Transverse colon (tissue), 4 donors: ENCODE data around the gene RAE1. TPM values are rescaled to one million over a fixed set of nuclear protein-coding genes. Genes with fewer than 3 reads are reported as not detected.

ENCODE experiments used
- DNase-seq: peaks from one replicate; pipeline ENCODE4 v3.0.0-alpha.2; 2019
- H3K27ac ChIP-seq, 4 donors: fragments of 200-600 bp; sonication (generic); 2 replicates each; pipeline ENCODE4 v1.5.1; 2016 to 2018; ENCODE audit warnings: inconsistent platforms in 4 of 4
- H3K27me3 ChIP-seq: fragments of 200-600 bp; sonication (generic); 2 replicates; pipeline ENCODE4 v1.5.1; 2017; ENCODE audit warnings: inconsistent platforms
- H3K36me3 ChIP-seq, 4 donors: fragments of 200-600 bp; sonication (generic); 2 replicates each; pipeline ENCODE4 v1.5.1; 2017 to 2019; ENCODE audit warnings: inconsistent platforms in 4 of 4
- H3K4me1 ChIP-seq, 4 donors: fragments of 200-600 bp; sonication (generic); 2 replicates each; pipeline ENCODE4 v1.5.1; 2017 to 2020; ENCODE audit warnings: inconsistent platforms in 4 of 4
- H3K4me3 ChIP-seq, 4 donors: fragments of 200-600 bp; sonication (generic); 1 replicate in 1 of 4; 2 replicates in 3 of 4; pipeline versions ENCODE4 v1.5.1 to v1.6.1; 2017 to 2019; ENCODE audit warnings: inconsistent platforms in 4 of 4
- H3K9me3 ChIP-seq, 2 donors: fragments of 200-600 bp; sonication (generic); 2 replicates each; pipeline ENCODE4 v1.5.1; 2017 to 2019; ENCODE audit warnings: inconsistent platforms in 2 of 2
- EP300 ChIP-seq: sonication (generic); formaldehyde crosslinking; IDR thresholded peaks from one replicate; pipeline ENCODE4 v1.6.1; 2017; ENCODE audit warnings: antibody characterized with exemption, low read depth
- POLR2A ChIP-seq: fragments of 450-650 bp; IDR thresholded peaks from one replicate; pipeline ENCODE4 v1.6.1; 2016; ENCODE audit warnings: antibody characterized with exemption, mild to moderate bottlenecking, moderate library complexity
- POLR2AphosphoS5 ChIP-seq, 3 donors: sonication (generic); formaldehyde crosslinking; IDR thresholded peaks; one replicate each; pipeline ENCODE4 v1.6.1; 2016; ENCODE audit warnings: antibody characterized with exemption in 3 of 3
- WGBS, 2 donors: methylation state at CpG; one replicate each; pipeline ENCODE4 v1.1.5; 2018; ENCODE audit warnings: low coverage in 1 of 2; 5-methylcytosine and 5-hydroxymethylcytosine counted together
- in situ Hi-C, 4 donors: fragments of 200-750 bp; cut with MboI; loops; one replicate each; pipeline versions ENCODE4 v1.15.0 to v1.15.1; 2017; ENCODE audit warnings: low sequenced_read_pairs in 3 of 4, low pct_ligation_motif_present in 1 of 4, low pct_unique_long_range_greater_than_20kb in 1 of 4
- intact Hi-C: fragments of 100-400 bp; cut with DNase I; formaldehyde crosslinking; loops from one replicate; pipeline ENCODE4 v1.15.1; 2023; ENCODE audit warnings: low total_unique reads
- total RNA-seq, 4 donors: library from RNA; depleted of rRNA; stranded (reverse); fragments of >200 nt; gene quantifications; one replicate each; pipeline ENCODE4 v1.1.0, GENCODE V29; 2016
- TF ChIP-seq, protein P1 (sequence below), 5 experiments: fragments of 200-600 bp in 3 of 5; fragments of 450-650 bp in 2 of 5; sonication (generic) in 3 of 5; IDR thresholded peaks; 1 replicate in 2 of 5; 2 replicates in 3 of 5; pipeline ENCODE4 v1.5.1; 2016 to 2017; ENCODE audit warnings: antibody characterized with exemption in 5 of 5, inconsistent platforms in 3 of 5, mild to moderate bottlenecking in 2 of 5, moderate library complexity in 1 of 5

Gene RAE1
- total RNA-seq, 4 donors from 2014 or later: 5.6 to 29.9 (median 15.2) TPM

DNA sequence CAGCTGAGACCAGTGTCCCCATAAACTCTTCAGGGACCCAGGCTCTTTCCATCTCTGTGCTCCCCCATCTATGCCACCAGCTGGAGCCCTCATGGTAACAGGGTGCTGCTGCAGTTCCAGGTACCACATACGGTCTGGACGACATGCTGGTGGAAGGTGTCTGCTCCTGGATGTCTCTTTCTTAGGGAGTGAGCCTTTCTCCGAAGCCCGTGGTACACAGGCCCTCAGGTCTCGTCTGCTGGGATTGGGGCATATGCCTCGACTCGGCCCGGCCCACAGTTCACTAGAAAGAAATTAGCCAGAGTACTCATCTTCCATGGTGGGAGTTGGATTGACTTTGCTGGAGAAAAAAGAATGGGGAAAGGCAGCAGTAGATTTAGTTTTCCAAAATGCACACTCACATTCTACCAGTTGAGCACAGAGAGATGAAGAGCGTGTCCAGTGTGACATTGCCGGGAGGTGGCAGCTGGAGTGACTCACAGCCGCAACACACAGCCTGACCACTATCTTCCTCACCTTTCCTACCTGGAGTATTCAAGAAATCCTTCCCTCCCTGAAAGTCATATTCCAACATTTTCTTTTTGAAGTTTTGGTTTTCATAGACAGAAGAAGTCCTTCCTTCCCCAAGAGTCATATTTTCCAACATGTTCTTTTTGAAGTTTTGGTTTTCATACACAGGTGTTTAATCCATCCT is 40.1 kb upstream of the RAE1 start:
- no peak for DNase-seq
- intact Hi-C loops (no loop called here), in situ Hi-C loops (no loop called here)
- Histone ChIP-seq H3K9me3 (no peaks in the 10 kb centered on the region), H3K27ac (no peak overlapping the region), H3K27me3 (no peaks in the 10 kb centered on the region), H3K4me1 (no peaks in the 10 kb centered on the region), H3K36me3 (no peaks in the 10 kb centered on the region), H3K4me3 (no peak overlapping the region)
- TF ChIP-seq, protein P1, sequence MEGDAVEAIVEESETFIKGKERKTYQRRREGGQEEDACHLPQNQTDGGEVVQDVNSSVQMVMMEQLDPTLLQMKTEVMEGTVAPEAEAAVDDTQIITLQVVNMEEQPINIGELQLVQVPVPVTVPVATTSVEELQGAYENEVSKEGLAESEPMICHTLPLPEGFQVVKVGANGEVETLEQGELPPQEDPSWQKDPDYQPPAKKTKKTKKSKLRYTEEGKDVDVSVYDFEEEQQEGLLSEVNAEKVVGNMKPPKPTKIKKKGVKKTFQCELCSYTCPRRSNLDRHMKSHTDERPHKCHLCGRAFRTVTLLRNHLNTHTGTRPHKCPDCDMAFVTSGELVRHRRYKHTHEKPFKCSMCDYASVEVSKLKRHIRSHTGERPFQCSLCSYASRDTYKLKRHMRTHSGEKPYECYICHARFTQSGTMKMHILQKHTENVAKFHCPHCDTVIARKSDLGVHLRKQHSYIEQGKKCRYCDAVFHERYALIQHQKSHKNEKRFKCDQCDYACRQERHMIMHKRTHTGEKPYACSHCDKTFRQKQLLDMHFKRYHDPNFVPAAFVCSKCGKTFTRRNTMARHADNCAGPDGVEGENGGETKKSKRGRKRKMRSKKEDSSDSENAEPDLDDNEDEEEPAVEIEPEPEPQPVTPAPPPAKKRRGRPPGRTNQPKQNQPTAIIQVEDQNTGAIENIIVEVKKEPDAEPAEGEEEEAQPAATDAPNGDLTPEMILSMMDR (IDR thresholded peaks at IDR 0.05): no peak
- TF ChIP-seq POLR2AphosphoS5 (IDR thresholded peaks at IDR 0.05): no peak
- no peak for TF ChIP-seq POLR2A
- no peak for TF ChIP-seq EP300
- WGBS, 2 donors: 80 to 89% methylated on average over 1 to 11 of the region's 11 CpGs

GRCh38 chr20:57312138-57312537 is 38.9 kb upstream of the RAE1 start:
- WGBS, 2 donors: 83 to 88% methylated on average over 6 of the region's 6 CpGs
- no peak overlapping the region for H3K27ac ChIP-seq
- intact Hi-C loops (no loop called here), in situ Hi-C loops (no loop called here)
- no peaks in the 10 kb centered on the region for H3K9me3 ChIP-seq
- no peaks in the 10 kb centered on the region for H3K4me1 ChIP-seq
- no peak for DNase-seq
- TF ChIP-seq POLR2A (no peak), POLR2AphosphoS5 (IDR thresholded peaks at IDR 0.05) (no peak), EP300 (no peak)
- TF ChIP-seq, protein P1 (IDR thresholded peaks at IDR 0.05): no peak
- H3K36me3 ChIP-seq: no peaks in the 10 kb centered on the region
- no peaks in the 10 kb centered on the region for H3K27me3 ChIP-seq
- no peak overlapping the region for H3K4me3 ChIP-seq

DNA sequence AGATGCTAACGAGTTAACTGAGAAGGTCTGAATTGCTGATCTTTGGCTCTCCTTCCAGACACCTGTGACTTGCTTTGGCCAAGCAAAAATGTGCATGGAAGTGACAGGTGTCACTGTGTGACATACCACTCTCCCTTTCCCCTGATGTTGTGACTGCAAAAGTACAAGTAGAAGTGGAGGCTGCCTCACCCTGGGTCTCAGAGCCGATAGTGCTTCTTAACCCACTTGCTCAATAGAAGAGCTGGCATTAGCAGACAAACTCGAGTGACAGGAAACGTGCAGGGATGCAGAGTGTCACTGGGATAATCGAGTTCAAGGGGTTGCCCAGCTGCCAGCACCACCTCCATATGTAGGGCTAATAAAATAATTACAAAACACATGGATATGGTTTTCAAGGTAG is 37.8 kb upstream of the RAE1 start:
- Histone ChIP-seq H3K27me3 (no peaks in the 10 kb centered on the region), H3K9me3 (no peaks in the 10 kb centered on the region), H3K4me3 (no peak overlapping the region), H3K36me3 (no peaks in the 10 kb centered on the region), H3K4me1 (no peaks in the 10 kb centered on the region), H3K27ac (no peak overlapping the region)
- in situ Hi-C loops: no loop called here
- intact Hi-C loops: no loop called here
- WGBS, 2 donors: 51 to 60% methylated on average over 1 to 5 of the region's 5 CpGs
- DNase-seq: no peak
- TF ChIP-seq POLR2AphosphoS5 (IDR thresholded peaks at IDR 0.05) (no peak), POLR2A (no peak), EP300 (no peak)
- TF ChIP-seq, protein P1 (IDR thresholded peaks at IDR 0.05): no peak

- no peaks in the 10 kb centered on the region for H3K27me3 ChIP-seq
- intact Hi-C loops (no loop called here), in situ Hi-C loops (no loop called here)
- no peaks in the 10 kb centered on the region for H3K4me1 ChIP-seq
- 90 to 92% methylated on average over 5 of the region's 5 CpGs for WGBS, 2 donors
- no peaks in the 10 kb centered on the region for H3K9me3 ChIP-seq
- H3K27ac ChIP-seq: no peak overlapping the region
- no peak for DNase-seq
- TF ChIP-seq EP300: no peak
- no peak for TF ChIP-seq POLR2AphosphoS5 (IDR thresholded peaks at IDR 0.05)
- TF ChIP-seq POLR2A: no peak
- TF ChIP-seq, protein P1 (IDR thresholded peaks at IDR 0.05): no peak
- no peak overlapping the region for H3K4me3 ChIP-seq
- H3K36me3 ChIP-seq: no peaks in the 10 kb centered on the region
Measured at GRCh38 chr20:57313951-57314350, 37.1 kb upstream of the RAE1 start.
